GM18858 (cell line): ENCODE measurements around the gene RPS15.

Experiments
- ATAC-seq: cut with Tn5 transposase; IDR thresholded peaks from one replicate; pipeline ENCODE4 v1.9.1; 2021; ENCODE audit not compliant: unreplicated experiment

The RPS15 gene

GRCh38 chr19:1481893-1482360 lies 43.7 kb downstream of the RPS15 start:
- ATAC-seq, result no peak

GRCh38 chr19:1482361-1483130 lies 44.4 kb downstream of the RPS15 start:
- no peak for ATAC-seq

- no peak for ATAC-seq
Observed at GRCh38 chr19:1483131-1483978, 45.2 kb downstream of the RPS15 start.

- no peak for ATAC-seq
Observed at GRCh38 chr19:1483979-1484428, 45.8 kb downstream of the RPS15 start.

GRCh38 chr19:1486720-1487575 lies 48.8 kb downstream of the RPS15 start:
- ATAC-seq, result no peak

GRCh38 chr19:1487576-1488281 lies 49.5 kb downstream of the RPS15 start:
- no peak for ATAC-seq

GRCh38 chr19:1488282-1488601 lies 50.0 kb downstream of the RPS15 start:
- ATAC-seq, result no peak

- no peak for ATAC-seq
Observed at GRCh38 chr19:1489463-1490310, 51.5 kb downstream of the RPS15 start.
